ENCODE measurements around the gene ENSA.
"Not testable (repeated sequence)": the region's sequence is repeated elsewhere in the genome, so short reads cannot be mapped to it uniquely, and the experiment has no call there.

Gene ENSA, protein sequence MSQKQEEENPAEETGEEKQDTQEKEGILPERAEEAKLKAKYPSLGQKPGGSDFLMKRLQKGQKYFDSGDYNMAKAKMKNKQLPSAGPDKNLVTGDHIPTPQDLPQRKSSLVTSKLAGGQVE

GRCh38 chr1:150629115-150629928 lies at the start of gene ENSA:
Gene ENSA, minus strand, starts transcription at chr1:150629612. Its CDS starts 142 bp downstream, at chr1:150629470.
- DNase-seq (ENCODE audit: low spot score) = peak; percentile 92

DNA sequence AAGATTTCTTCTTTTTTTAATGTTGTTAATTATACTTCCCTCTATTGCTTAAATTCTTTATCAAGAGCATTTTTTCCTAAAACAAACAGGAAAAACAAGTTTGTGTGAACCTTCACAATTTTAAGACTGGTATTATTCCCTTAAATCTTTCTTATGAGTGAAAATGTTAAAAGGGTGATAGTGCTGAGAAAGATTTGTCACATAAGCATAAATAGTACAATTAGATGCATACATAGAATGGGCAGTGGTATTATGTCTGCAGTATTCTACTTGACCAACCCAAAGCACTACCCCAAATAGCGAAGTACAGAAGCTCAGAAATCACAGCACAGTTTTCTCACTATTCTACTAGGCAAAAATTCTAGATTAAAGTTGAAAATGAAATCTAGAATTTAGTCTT lies 49.6 kb upstream of the ENSA start:
- no peak for DNase-seq (ENCODE audit: low spot score)

DNA sequence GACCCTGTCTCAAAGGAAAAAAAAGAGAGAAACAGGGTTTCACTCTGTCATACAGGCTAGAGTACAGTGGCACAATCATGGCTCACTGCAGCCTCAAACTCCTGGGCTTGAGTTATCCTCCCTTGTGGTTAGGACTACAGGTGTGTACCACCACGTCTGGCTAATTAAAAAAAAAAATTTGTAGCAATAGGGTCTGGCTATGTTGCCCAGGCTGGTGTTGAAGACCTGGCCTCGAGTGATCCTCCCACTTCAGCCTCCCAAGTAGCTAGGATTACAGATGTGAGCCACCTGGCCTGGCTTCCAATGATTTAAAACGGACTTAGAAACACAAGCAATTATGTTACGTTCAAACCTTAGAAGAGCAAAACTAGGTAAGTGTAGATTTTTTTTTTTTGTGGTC lies 45.5 kb upstream of the ENSA start:
- DNase-seq (ENCODE audit: low spot score) = no peak

DNA sequence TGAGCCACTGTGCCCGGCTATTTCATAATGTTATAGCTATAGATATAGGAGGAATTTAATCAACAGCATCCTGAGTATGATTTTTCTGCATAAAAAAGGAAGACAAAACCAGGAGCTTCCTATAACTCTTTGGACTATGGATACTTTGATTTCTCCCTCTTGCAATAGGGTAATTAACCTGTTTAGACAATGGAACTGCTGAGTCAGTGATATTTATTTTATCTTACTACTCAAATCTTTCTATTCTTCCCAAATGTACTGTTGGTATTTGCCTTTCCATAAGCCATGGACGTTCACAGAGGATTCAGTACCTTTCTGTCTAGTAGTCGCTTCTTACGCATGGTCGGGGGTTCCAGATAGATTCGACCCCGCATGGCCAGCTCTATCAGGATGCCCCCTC lies 33.9 kb upstream of the ENSA start:
- no peak for DNase-seq (ENCODE audit: low spot score)

DNA sequence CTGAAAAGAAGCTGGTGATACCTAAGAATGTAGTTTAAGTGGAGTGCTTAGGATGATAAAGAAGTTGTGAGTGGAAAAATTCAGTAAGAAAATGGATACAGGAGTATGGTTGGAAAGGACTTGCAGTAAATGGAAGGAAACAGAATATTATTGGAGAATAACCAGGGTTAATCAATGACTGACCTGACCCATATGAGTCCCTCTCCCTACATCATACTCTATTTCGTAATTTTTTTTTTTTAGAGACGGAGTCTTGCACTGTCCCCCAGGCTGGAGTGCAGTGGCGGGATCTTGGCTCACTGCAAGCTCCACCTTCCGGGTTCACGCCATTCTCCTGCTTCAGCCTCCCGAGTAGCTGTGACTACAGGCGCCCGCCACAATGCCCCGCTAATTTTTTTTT lies 33.4 kb upstream of the ENSA start:
- no peak for DNase-seq (ENCODE audit: low spot score)

DNA sequence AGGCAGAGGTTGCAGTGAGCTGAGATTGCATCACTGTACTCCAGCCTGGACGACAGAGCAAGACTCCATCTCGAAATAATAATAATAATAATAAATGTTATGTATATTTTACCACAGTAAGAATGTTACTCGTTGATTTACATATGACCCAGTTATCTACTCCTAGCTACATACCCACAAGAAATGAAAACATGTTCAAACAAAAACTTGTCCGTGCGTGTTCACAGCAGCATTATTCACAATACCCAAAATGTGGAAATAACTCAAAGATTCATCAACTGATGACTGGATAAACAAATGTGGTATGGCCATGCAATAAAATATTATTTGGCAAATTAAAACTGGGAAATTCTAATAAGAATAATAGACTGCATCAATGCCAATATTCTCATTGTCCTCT lies 31.7 kb upstream of the ENSA start:
- no peak for DNase-seq (ENCODE audit: low spot score)

- DNase-seq (ENCODE audit: low spot score) = no peak
Observed at GRCh38 chr1:150660584-150660983, 31.2 kb upstream of the ENSA start.

- DNase-seq (ENCODE audit: low spot score) = not testable (repeated sequence)
Observed at GRCh38 chr1:150657064-150657463, 27.7 kb upstream of the ENSA start.

DNA sequence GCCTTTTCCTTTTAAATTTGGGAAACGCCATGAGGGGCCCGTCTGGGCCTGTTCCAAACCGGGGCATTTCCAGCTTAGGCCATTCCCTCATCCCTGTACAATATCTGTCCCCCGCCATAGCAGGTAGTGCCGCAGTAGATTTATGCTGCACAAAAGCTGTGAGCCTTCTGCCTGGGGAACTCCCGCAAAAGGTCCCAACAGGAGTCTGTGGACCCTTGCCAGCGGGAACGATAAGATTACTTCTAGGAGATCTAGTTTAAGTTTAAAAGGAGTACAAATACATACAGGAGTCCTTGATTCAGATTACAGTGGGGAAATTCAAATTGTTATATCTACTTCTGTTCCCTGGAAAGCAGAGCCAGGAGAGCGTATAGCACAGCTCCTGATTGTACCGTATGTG lies 25.2 kb upstream of the ENSA start:
- not testable (repeated sequence) for DNase-seq (ENCODE audit: low spot score)

GRCh38 chr1:150650193-150650592 lies 20.8 kb upstream of the ENSA start:
- no peak for DNase-seq (ENCODE audit: low spot score)

DNA sequence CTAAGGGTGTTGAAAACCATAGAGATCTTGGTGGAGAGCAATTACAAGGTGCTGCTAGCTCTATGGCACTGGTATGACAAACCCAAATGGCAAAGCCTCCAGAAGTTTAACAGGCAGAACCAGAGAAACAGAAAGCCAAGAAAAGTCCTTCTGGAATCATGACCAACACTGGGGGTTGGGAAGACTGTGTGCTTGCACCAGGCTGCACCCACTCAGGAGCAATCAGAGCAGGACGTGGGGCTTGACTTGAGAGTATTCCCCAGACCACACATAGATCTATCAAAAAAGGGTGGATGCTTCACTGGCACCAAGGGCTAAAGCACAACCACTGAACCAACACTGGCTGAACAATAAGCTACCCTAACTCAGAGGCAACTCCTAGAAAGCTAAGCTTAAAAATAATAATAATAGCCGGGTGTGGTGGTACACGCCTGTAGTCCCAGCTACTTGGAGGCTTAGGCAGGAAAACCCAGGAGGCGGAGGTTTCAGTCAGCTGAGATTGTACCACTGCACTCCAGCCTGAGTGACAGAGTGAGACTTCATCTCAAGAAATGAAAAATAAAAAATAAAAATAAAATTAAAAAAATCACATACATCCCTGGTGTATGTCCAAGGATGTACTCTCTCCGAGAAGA lies 20.1 kb upstream of the ENSA start:
- DNase-seq (ENCODE audit: low spot score) = no peak

GRCh38 chr1:150642296-150642695 lies 12.9 kb upstream of the ENSA start:
- DNase-seq (ENCODE audit: low spot score) = no peak

DNA sequence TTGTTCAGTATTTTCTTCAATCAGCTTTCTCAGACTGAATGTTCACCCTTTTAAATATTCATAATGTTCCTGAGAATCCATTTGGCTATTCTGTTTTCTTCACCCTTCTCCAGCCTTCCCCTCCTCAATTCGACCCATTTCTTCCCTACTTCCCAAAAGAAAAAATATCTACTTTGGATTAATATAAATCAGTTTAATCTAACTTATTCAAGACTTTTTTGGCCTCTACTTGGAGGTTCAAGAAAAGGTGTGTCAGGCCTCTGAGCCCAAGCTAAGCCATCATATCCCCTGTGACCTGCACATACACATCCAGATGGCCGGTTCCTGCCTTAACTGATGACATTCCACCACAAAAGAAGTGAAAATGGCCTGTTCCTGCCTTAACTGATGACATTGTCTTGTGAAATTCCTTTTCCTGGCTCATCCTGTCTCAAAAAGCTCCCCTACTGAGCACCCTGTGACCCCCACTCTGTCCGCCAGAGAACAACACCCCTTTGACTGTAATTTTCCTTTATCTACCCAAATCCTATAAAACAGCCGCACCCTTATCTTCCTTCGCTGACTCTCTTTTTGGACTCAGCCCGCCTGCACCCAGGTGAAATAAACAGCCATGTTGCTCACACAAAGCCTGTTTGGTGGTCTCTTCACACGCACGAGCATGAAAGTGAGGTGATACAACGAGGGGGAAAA lies 11.9 kb upstream of the ENSA start:
- not testable (repeated sequence) for DNase-seq (ENCODE audit: low spot score)

- not testable (repeated sequence) for DNase-seq (ENCODE audit: low spot score)
Observed at GRCh38 chr1:150638430-150638829, 9.0 kb upstream of the ENSA start.

DNA sequence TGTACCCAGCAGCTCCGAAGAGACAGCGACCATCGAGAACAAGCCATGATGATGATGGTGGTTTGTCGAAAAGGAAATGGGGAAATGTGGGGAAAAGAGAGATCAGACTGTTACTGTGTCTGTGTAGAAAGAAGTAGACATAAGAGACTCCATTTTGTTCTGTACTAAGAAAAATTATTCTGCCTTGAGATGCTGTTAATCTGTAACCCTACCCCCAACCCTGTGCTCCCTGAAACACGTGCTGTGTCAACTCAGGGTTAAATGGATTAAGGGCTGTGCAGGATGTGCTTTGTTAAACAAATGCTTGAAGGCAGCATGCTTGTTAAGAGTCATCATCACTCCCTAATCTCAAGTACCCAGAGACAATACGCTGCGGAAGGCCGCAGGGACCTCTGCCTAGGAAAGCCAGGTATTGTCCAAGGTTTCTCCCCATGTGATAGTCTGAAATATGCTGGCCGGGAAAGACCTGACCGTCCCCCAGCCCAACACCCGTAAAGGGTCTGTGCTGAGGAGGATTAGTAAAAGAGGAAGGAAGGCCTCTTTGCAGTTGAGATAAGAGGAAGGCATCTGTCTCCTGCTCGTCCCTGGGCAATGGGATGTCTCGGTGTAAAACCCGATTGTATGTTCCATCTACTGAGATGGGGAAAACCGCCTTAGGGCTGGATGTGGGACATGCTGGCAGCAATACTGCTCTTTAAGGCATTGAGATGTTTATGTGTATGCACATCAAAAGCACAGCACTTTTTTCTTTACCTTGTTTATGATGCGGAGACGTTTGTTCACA lies 5.6 kb upstream of the ENSA start:
- not testable (repeated sequence) for DNase-seq (ENCODE audit: low spot score)

GRCh38 chr1:150628766-150629114 lies 672 bp downstream of the ENSA start:
- DNase-seq (ENCODE audit: low spot score) = no peak

GRCh38 chr1:150627826-150628410 lies 1.5 kb downstream of the ENSA start:
- DNase-seq (ENCODE audit: low spot score) = no peak

DNA sequence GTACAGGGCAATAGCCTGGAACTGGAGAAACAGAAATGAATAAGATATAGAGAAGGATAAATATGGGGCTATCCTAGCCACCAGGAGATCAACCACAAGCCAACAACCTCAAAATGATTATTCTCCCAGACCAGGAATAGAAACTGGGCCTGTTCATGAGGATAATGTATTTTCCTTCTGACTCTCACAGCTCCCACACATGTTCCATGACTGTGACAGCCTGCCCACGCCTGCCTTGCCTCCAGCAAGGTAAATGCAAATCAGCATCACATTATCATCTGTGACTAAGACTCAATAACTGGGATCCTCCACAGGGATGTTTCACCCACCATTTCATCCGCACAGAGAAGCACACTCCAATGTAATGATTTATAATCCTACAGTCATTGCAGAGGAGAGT lies 3.3 kb downstream of the ENSA start:
- no peak for DNase-seq (ENCODE audit: low spot score)

DNA sequence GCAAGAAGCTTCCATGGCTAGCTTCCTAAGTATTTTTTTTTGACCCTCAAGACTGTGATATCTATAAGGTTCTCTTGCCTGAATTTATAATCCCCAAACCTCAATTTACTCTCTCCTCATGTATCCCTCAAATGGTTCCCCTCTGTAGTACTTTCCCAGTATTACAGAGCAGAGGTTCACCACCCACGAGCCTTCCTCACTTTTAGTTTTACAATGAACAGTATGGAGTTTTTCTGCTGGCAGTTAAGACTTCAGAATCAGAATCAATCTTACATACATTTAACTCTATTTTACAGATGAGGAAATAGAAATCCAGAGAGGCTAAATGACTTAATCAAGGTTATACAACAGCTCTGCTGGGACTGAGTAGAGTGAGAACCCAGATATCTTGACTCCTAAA lies 4.9 kb downstream of the ENSA start:
- DNase-seq (ENCODE audit: low spot score) = not testable (repeated sequence)

- not testable (repeated sequence) for DNase-seq (ENCODE audit: low spot score)
Observed at GRCh38 chr1:150624134-150624533, 5.3 kb downstream of the ENSA start.

- DNase-seq (ENCODE audit: low spot score) = no peak
Observed at GRCh38 chr1:150622303-150622975, 7.0 kb downstream of the ENSA start.

Data from AG08396 (cell line).